Dermis blood vessel endothelial cell (primary cell): ENCODE data around the gene SLC36A3. TPM values are rescaled to one million over a fixed set of nuclear protein-coding genes. Genes with fewer than 3 reads are reported as not detected.
"Not testable (repeated sequence)": the region's sequence is repeated elsewhere in the genome, so short reads cannot be mapped to it uniquely, and the experiment has no call there.

Source experiments
- DNase-seq: peaks from one replicate; pipeline ENCODE4 v3.0.0; 2010
- total RNA-seq: library from RNA; depleted of rRNA; stranded (reverse); fragments of >200 nt; gene quantifications from 2 replicates; pipeline ENCODE4 v1.2.3, GENCODE V29; 2014

SLC36A3 gene
- total RNA-seq, 1 donor from 2014 or later: not detected

GRCh38 chr5:151258816-151259215 is 44.8 kb downstream of the SLC36A3 start:
- DNase-seq: no peak

- DNase-seq: no peak
These were observed 45.4 kb downstream of the SLC36A3 start for GRCh38 chr5:151258201-151258611.

GRCh38 chr5:151257731-151258181 is 45.8 kb downstream of the SLC36A3 start:
- DNase-seq: no peak

- no peak for DNase-seq
These were observed 47.8 kb downstream of the SLC36A3 start for GRCh38 chr5:151255621-151256286.

- DNase-seq: not testable (repeated sequence)
These were observed 48.6 kb downstream of the SLC36A3 start for GRCh38 chr5:151254990-151255389.

- DNase-seq: no peak
These were observed 49.0 kb downstream of the SLC36A3 start for GRCh38 chr5:151254556-151254955.

GRCh38 chr5:151253605-151253950 is 50.0 kb downstream of the SLC36A3 start:
- peak; percentile 10 for DNase-seq

- DNase-seq: peak; percentile 100
These were observed 50.6 kb downstream of the SLC36A3 start, which contains the start of gene GM2A for GRCh38 chr5:151252762-151253604. TSS of gene GM2A (plus strand) at chr5:151253185. CDS start at chr5:151253217, 32 bp downstream.

GRCh38 chr5:151251621-151252020 is 51.9 kb downstream of the SLC36A3 start:
- DNase-seq: no peak

GRCh38 chr5:151251001-151251551 is 52.5 kb downstream of the SLC36A3 start:
- no peak for DNase-seq

- no peak for DNase-seq
These were observed 53.1 kb downstream of the SLC36A3 start for GRCh38 chr5:151250346-151251000.

- DNase-seq: no peak
These were observed 54.3 kb downstream of the SLC36A3 start for GRCh38 chr5:151249281-151249680.

- no peak for DNase-seq
These were observed 54.9 kb downstream of the SLC36A3 start for GRCh38 chr5:151248651-151249050.

GRCh38 chr5:151245680-151246219 is 57.8 kb downstream of the SLC36A3 start:
- DNase-seq: no peak

GRCh38 chr5:151244206-151244605 is 59.4 kb downstream of the SLC36A3 start:
- DNase-seq: no peak

- no peak for DNase-seq
These were observed 60.0 kb downstream of the SLC36A3 start for GRCh38 chr5:151243564-151243963.

GRCh38 chr5:151243127-151243526 is 60.4 kb downstream of the SLC36A3 start:
- no peak for DNase-seq

- no peak for DNase-seq
These were observed 62.5 kb downstream of the SLC36A3 start for GRCh38 chr5:151240924-151241635.

- not testable (repeated sequence) for DNase-seq
These were observed 63.2 kb downstream of the SLC36A3 start for GRCh38 chr5:151240268-151240835.

GRCh38 chr5:151239237-151239861 is 64.2 kb downstream of the SLC36A3 start:
- peak; percentile 70 for DNase-seq

GRCh38 chr5:151238303-151238741 is 65.2 kb downstream of the SLC36A3 start:
- no peak for DNase-seq
